ENCODE data around the gene PRKN.

DNA sequence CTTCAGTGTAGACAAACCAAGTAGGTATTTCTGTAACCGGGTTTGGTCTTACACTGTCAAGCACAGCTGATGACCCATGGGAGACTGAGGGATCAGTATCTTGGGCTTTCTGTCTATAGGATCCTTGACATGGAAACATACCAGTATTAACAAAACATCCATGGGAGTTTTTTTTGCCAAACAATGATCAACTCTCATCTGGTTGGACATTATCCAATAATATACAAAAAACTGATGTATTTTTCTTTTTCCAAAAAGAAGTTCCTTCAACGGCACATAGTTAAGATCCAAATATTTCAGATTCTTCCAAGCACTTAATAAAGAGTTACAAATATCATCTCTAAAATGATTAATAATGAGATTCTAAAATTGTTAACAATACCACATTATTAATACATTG, 459.9 kb downstream of the PRKN start:
- TF ChIP-seq EZH2phosphoT487 (IDR thresholded peaks at IDR 0.05; ENCODE audit: low read length) (no peak), EZH2 (optimal IDR thresholded peaks at IDR 0.05; ENCODE audit: low read depth, low read length) (no peak)
- TF ChIP-seq, protein P1, sequence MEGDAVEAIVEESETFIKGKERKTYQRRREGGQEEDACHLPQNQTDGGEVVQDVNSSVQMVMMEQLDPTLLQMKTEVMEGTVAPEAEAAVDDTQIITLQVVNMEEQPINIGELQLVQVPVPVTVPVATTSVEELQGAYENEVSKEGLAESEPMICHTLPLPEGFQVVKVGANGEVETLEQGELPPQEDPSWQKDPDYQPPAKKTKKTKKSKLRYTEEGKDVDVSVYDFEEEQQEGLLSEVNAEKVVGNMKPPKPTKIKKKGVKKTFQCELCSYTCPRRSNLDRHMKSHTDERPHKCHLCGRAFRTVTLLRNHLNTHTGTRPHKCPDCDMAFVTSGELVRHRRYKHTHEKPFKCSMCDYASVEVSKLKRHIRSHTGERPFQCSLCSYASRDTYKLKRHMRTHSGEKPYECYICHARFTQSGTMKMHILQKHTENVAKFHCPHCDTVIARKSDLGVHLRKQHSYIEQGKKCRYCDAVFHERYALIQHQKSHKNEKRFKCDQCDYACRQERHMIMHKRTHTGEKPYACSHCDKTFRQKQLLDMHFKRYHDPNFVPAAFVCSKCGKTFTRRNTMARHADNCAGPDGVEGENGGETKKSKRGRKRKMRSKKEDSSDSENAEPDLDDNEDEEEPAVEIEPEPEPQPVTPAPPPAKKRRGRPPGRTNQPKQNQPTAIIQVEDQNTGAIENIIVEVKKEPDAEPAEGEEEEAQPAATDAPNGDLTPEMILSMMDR (IDR thresholded peaks at IDR 0.05; ENCODE audit: low read length) = no peak
